ENCODE data around the gene PEX13.

GRCh38 chr2:61015976-61016375 is 1.5 kb upstream of the PEX13 start:
- no peak for TF ChIP-seq CTCF (conservative IDR thresholded peaks at IDR 0.05; ENCODE audit: low read length)
- TF ChIP-seq EZH2phosphoT487 (IDR thresholded peaks at IDR 0.05; ENCODE audit: borderline replicate concordance) = no peak
